Vagina (tissue), 2 donors: ENCODE results near the gene TNFRSF1B. TPM values are rescaled to one million over a fixed set of nuclear protein-coding genes. Genes with fewer than 3 reads are reported as not detected.

ENCODE experiments used
- DNase-seq, 2 donors: peaks; one replicate each; pipeline ENCODE4 v3.0.0-alpha.2; 2017; ENCODE audit errors: extremely low spot score in 2 of 2
- H3K27ac ChIP-seq: fragments of 200-600 bp; sonication (generic); one replicate; pipeline ENCODE4 v1.5.1; 2019
- H3K27me3 ChIP-seq: fragments of 200-600 bp; sonication (generic); one replicate; pipeline ENCODE4 v1.5.1; 2019
- H3K36me3 ChIP-seq, 2 donors: fragments of 200-600 bp; sonication (generic); one replicate each; pipeline ENCODE4 v1.5.1; 2017 to 2019
- H3K4me1 ChIP-seq: fragments of 200-600 bp; sonication (generic); one replicate; pipeline ENCODE4 v1.5.1; 2019
- H3K4me3 ChIP-seq, 2 donors: fragments of 200-600 bp; sonication (generic); 1 replicate in 1 of 2; 2 replicates in 1 of 2; pipeline ENCODE4 v1.5.1; 2016 to 2019
- H3K9me3 ChIP-seq: fragments of 200-600 bp; sonication (generic); one replicate; pipeline ENCODE4 v1.5.1; 2019
- POLR2A ChIP-seq, 2 donors: fragments of 450-650 bp; IDR thresholded peaks; one replicate each; pipeline ENCODE4 v1.6.1; 2017; ENCODE audit warnings: antibody characterized with exemption in 2 of 2, mild to moderate bottlenecking in 2 of 2, moderate library complexity in 2 of 2
- POLR2AphosphoS5 ChIP-seq, 2 donors: sonication (generic); formaldehyde crosslinking; IDR thresholded peaks; one replicate each; pipeline ENCODE4 v1.9.0; 2017; ENCODE audit warnings: antibody characterized with exemption in 2 of 2, mild to moderate bottlenecking in 2 of 2, low read depth in 1 of 2; ENCODE audit not compliant: insufficient read depth in 1 of 2
- intact Hi-C: fragments of 100-400 bp; cut with DNase I; formaldehyde crosslinking; loops from one replicate; pipeline ENCODE4 v1.15.1; 2023
- total RNA-seq: library from RNA; depleted of rRNA; stranded (reverse); fragments of >200 nt; gene quantifications from one replicate; pipeline ENCODE4 v1.2.3, GENCODE V29; 2016
- TF ChIP-seq, protein P1 (sequence below), 3 experiments: fragments of 450-650 bp in 2 of 3; fragments of 200-600 bp in 1 of 3; sonication (generic) in 1 of 3; IDR thresholded peaks; one replicate each; pipeline ENCODE4 v1.5.1; 2017 to 2019; ENCODE audit warnings: antibody characterized with exemption in 3 of 3, mild to moderate bottlenecking in 2 of 3, moderate library complexity in 2 of 3

The TNFRSF1B gene
- total RNA-seq, 1 donor from 2014 or later: 41.0 TPM

DNA sequence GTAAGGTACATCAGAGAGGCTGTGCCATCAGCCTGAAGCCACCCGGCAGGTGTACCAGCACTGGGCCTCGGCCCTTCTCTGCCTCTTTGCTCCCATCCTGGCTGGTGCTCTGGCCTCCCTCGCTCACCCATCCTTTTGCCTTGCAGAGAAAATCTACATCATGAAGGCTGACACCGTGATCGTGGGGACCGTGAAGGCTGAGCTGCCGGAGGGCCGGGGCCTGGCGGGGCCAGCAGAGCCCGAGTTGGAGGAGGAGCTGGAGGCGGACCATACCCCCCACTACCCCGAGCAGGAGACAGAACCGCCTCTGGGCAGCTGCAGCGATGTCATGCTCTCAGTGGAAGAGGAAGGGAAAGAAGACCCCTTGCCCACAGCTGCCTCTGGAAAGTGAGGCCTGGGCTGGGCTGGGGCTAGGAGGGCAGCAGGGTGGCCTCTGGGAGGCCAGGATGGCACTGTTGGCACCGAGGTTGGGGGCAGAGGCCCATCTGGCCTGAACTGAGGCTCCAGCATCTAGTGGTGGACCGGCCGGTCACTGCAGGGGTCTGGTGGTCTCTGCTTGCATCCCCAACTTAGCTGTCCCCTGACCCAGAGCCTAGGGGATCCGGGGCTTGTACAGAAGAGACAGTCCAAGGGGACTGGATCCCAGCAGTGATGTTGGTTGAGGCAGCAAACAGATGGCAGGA, 24.5 kb upstream of the TNFRSF1B start:
- intact Hi-C loops: no loop called here
- Histone ChIP-seq H3K36me3 (no peaks in the 10 kb centered on the region), H3K9me3 (no peaks in the 10 kb centered on the region), H3K4me3 (no peak overlapping the region), H3K27me3 (no peaks in the 10 kb centered on the region), H3K27ac (peak overlapping the region; percentile 84), H3K4me1 (peaks cover 14% of the 10 kb centered on the region)
- no peak for DNase-seq
- TF ChIP-seq POLR2A (IDR thresholded peaks at IDR 0.05): no peak
- TF ChIP-seq POLR2AphosphoS5 (IDR thresholded peaks at IDR 0.05; ENCODE audit: insufficient read depth in 1 of 2, low read depth in 1 of 2): no peak
- TF ChIP-seq, protein P1, sequence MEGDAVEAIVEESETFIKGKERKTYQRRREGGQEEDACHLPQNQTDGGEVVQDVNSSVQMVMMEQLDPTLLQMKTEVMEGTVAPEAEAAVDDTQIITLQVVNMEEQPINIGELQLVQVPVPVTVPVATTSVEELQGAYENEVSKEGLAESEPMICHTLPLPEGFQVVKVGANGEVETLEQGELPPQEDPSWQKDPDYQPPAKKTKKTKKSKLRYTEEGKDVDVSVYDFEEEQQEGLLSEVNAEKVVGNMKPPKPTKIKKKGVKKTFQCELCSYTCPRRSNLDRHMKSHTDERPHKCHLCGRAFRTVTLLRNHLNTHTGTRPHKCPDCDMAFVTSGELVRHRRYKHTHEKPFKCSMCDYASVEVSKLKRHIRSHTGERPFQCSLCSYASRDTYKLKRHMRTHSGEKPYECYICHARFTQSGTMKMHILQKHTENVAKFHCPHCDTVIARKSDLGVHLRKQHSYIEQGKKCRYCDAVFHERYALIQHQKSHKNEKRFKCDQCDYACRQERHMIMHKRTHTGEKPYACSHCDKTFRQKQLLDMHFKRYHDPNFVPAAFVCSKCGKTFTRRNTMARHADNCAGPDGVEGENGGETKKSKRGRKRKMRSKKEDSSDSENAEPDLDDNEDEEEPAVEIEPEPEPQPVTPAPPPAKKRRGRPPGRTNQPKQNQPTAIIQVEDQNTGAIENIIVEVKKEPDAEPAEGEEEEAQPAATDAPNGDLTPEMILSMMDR (IDR thresholded peaks at IDR 0.05): no peak

DNA sequence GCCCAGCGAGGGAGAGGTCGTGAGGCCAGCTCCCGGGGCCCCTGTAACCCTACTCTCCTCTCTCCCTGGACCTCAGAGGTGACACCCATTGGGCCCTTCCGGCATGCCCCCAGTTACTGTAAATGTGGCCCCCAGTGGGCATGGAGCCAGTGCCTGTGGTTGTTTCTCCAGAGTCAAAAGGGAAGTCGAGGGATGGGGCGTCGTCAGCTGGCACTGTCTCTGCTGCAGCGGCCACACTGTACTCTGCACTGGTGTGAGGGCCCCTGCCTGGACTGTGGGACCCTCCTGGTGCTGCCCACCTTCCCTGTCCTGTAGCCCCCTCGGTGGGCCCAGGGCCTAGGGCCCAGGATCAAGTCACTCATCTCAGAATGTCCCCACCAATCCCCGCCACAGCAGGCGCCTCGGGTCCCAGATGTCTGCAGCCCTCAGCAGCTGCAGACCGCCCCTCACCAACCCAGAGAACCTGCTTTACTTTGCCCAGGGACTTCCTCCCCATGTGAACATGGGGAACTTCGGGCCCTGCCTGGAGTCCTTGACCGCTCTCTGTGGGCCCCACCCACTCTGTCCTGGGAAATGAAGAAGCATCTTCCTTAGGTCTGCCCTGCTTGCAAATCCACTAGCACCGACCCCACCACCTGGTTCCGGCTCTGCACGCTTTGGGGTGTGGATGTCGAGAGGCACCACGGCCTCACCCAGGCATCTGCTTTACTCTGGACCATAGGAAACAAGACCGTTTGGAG, 23.7 kb upstream of the TNFRSF1B start:
- Histone ChIP-seq H3K27ac (peak overlapping the region; percentile 84), H3K4me1 (peaks cover 19% of the 10 kb centered on the region), H3K4me3 (no peak overlapping the region), H3K9me3 (no peaks in the 10 kb centered on the region), H3K27me3 (no peaks in the 10 kb centered on the region), H3K36me3 (no peaks in the 10 kb centered on the region)
- intact Hi-C loops: no loop called here
- DNase-seq: no peak
- TF ChIP-seq POLR2A (IDR thresholded peaks at IDR 0.05) (no peak), POLR2AphosphoS5 (IDR thresholded peaks at IDR 0.05; ENCODE audit: insufficient read depth in 1 of 2, low read depth in 1 of 2) (no peak)
- TF ChIP-seq, protein P1 (IDR thresholded peaks at IDR 0.05): no peak

DNA sequence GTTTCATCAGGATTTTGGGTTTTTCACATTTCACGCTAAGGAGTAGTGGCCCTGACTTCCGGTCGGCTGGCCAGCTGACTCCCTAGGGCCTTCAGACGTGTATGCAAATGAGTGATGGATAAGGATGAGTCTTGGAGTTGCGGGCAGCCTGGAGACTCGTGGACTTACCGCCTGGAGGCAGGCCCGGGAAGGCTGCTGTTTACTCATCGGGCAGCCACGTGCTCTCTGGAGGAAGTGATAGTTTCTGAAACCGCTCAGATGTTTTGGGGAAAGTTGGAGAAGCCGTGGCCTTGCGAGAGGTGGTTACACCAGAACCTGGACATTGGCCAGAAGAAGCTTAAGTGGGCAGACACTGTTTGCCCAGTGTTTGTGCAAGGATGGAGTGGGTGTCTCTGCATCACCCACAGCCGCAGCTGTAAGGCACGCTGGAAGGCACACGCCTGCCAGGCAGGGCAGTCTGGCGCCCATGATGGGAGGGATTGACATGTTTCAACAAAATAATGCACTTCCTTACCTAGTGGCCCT, 23.1 kb upstream of the TNFRSF1B start:
- intact Hi-C loops: no loop called here
- H3K4me1 ChIP-seq: peaks cover 22% of the 10 kb centered on the region

DNA sequence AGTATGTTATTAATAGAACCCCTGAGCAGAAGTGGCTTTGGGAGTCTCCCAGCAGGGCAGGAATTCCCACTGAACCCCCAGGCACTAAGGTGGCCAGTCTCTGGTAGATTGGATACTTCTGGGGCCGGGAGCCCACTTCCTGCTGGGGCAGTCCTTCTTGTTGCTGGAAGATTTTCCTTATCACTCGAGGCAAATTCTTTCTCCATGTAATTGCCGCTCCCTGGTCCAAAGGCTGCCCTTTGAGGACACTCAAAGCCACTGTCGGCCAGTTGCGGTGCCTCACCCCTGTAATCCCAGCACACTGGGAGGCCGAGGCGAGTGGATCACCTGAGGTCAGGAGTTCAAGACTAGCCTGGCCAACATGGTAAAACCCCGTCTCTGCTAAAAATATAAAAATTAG, 22.6 kb upstream of the TNFRSF1B start:
- Histone ChIP-seq H3K27ac (peak overlapping the region; percentile 84), H3K36me3 (no peaks in the 10 kb centered on the region), H3K9me3 (no peaks in the 10 kb centered on the region), H3K4me3 (no peak overlapping the region), H3K4me1 (peaks cover 22% of the 10 kb centered on the region), H3K27me3 (no peaks in the 10 kb centered on the region)
- no peak for DNase-seq
- TF ChIP-seq POLR2A (IDR thresholded peaks at IDR 0.05) (no peak), POLR2AphosphoS5 (IDR thresholded peaks at IDR 0.05; ENCODE audit: insufficient read depth in 1 of 2, low read depth in 1 of 2) (no peak)
- TF ChIP-seq, protein P1 (IDR thresholded peaks at IDR 0.05): no peak
- intact Hi-C loops: no loop called here

More for the DNA sequence above, 23.1 kb upstream of the TNFRSF1B start:
- H3K27ac ChIP-seq: peak overlapping the region; percentile 84
- TF ChIP-seq, protein P1 (IDR thresholded peaks at IDR 0.05): no peak
- TF ChIP-seq POLR2AphosphoS5 (IDR thresholded peaks at IDR 0.05; ENCODE audit: insufficient read depth in 1 of 2, low read depth in 1 of 2): peak; percentile 72 to 78
- no peak overlapping the region for H3K4me3 ChIP-seq
- no peaks in the 10 kb centered on the region for H3K9me3 ChIP-seq
- H3K36me3 ChIP-seq: no peaks in the 10 kb centered on the region
- no peaks in the 10 kb centered on the region for H3K27me3 ChIP-seq
- DNase-seq: no peak

DNA sequence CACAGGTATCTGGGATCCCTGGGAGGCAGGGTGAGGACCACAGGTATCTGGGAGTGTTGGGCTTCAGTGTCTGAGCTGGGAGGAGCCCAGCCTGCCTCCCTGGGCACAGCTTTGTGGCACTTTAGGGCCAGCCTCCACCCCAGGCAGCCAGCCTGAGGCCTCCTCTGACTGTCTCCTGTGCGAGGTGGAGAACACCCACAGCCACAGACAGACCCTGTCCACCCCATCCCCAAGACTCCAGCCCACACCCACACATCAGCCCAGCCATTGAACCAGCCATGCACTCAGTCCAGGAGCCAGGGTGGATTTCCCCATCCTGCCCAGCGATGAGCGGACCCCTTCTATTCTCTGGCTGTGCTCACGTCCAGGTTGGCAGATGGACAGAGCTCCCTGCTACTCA, 21.8 kb upstream of the TNFRSF1B start:
- DNase-seq: no peak
- Histone ChIP-seq H3K4me1 (peaks cover 22% of the 10 kb centered on the region), H3K4me3 (no peak overlapping the region), H3K36me3 (no peaks in the 10 kb centered on the region), H3K27ac (no peak overlapping the region), H3K9me3 (no peaks in the 10 kb centered on the region), H3K27me3 (no peaks in the 10 kb centered on the region)
- intact Hi-C loops: no loop called here
- TF ChIP-seq POLR2AphosphoS5 (IDR thresholded peaks at IDR 0.05; ENCODE audit: insufficient read depth in 1 of 2, low read depth in 1 of 2) (no peak), POLR2A (IDR thresholded peaks at IDR 0.05) (no peak)
- TF ChIP-seq, protein P1 (IDR thresholded peaks at IDR 0.05): no peak
